DMS153 treated with DMSO at 0.1 percent for 48 hours (cell line): ENCODE measurements around the gene RNF212.

Source experiments
- DNase-seq: peaks from one replicate; lab custom pipeline; 2025; ENCODE audit not compliant: unreplicated experiment; lab: John Stamatoyannopoulos, UW

Gene RNF212

GRCh38 chr4:1036976-1037810, 76.2 kb downstream of the RNF212 start:
- no peak for DNase-seq

- no peak for DNase-seq
Measured at GRCh38 chr4:1036095-1036494, 77.3 kb downstream of the RNF212 start.

GRCh38 chr4:1035510-1035909, 77.9 kb downstream of the RNF212 start:
- DNase-seq, result no peak

GRCh38 chr4:1033840-1034551, 79.4 kb downstream of the RNF212 start:
- DNase-seq, result no peak

- DNase-seq, result no peak
Measured at GRCh38 chr4:1032861-1033260, 80.5 kb downstream of the RNF212 start.

- DNase-seq, result no peak
Measured at GRCh38 chr4:1031956-1032795, 81.2 kb downstream of the RNF212 start.

- DNase-seq, result no peak
Measured at GRCh38 chr4:1031346-1031745, 82.0 kb downstream of the RNF212 start.

GRCh38 chr4:1030559-1030958, 82.8 kb downstream of the RNF212 start:
- no peak for DNase-seq

GRCh38 chr4:1030031-1030430, 83.3 kb downstream of the RNF212 start:
- no peak for DNase-seq

- DNase-seq, result no peak
Measured at GRCh38 chr4:1029529-1029928, 83.8 kb downstream of the RNF212 start.

GRCh38 chr4:1028574-1029220, 84.7 kb downstream of the RNF212 start:
- no peak for DNase-seq

GRCh38 chr4:1027915-1028238, 85.5 kb downstream of the RNF212 start:
- DNase-seq, result no peak

- DNase-seq, result no peak
Measured at GRCh38 chr4:1027219-1027914, 86.0 kb downstream of the RNF212 start.

- no peak for DNase-seq
Measured at GRCh38 chr4:1026115-1026514, 87.2 kb downstream of the RNF212 start.

- no peak for DNase-seq
Measured at GRCh38 chr4:1024882-1025545, 88.3 kb downstream of the RNF212 start.

- no peak for DNase-seq
Measured at GRCh38 chr4:1023895-1024740, 89.2 kb downstream of the RNF212 start.

- no peak for DNase-seq
Measured at GRCh38 chr4:1023075-1023640, 90.2 kb downstream of the RNF212 start.

- DNase-seq, result no peak
Measured at GRCh38 chr4:1022739-1023066, 90.7 kb downstream of the RNF212 start.
